Endothelial cell of umbilical vein (primary cell): ENCODE results near the gene SAPCD2. TPM values are rescaled to one million over a fixed set of nuclear protein-coding genes. Genes with fewer than 3 reads are reported as not detected.

Experiments
- BruUV-seq: library from RNA; stranded (reverse); fragments of 400-500 nt; replicated peaks from 2 replicates; lab custom pipeline; 2021; lab: Mats Ljungman, UMichigan
- CTCF ChIA-PET: fragments of 300-600, 350-600 bp; sonication (Branson Sonifier 250); formaldehyde crosslinking; loops from one replicate; lab custom pipeline; 2021; ENCODE audit warnings: antibody characterized with exemption, inconsistent platforms; lab: Charles Lee
- POLR2A ChIA-PET: fragments of 300-600, 350-600 bp; sonication (Branson Sonifier 250); formaldehyde crosslinking; loops from one replicate; lab custom pipeline; 2021; ENCODE audit warnings: antibody characterized with exemption, inconsistent platforms; lab: Charles Lee
- DNase-seq: peaks from one replicate; pipeline ENCODE4 v3.0.0-alpha.2; 2011; ENCODE audit warnings: low read depth, low spot score
- FAIRE-seq: peaks from 2 replicates; lab custom pipeline; 2011; peaks lifted over from hg19 to GRCh38; lab: Jason Lieb, UNC
- H2AFZ ChIP-seq: 2 replicates; pipeline ENCODE4 v1.6.0; 2012; ENCODE audit warnings: low read depth, low read length, control low read depth, inconsistent platforms
- H3K27ac ChIP-seq: 2 replicates; pipeline ENCODE4 v1.5.1; 2011; ENCODE audit warnings: low read depth, mild to moderate bottlenecking, control low read depth, low read length, moderate library complexity; ENCODE audit not compliant: insufficient read depth
- H3K27me3 ChIP-seq, 2 experiments: 2 replicates each; pipeline versions ENCODE4 v1.6.0 to v1.6.1; 2011; ENCODE audit warnings: low read length in 2 of 2, mixed read lengths in 1 of 2; ENCODE audit not compliant: control insufficient read depth in 2 of 2, insufficient read depth in 2 of 2
- H3K36me3 ChIP-seq, 2 experiments: 2 replicates in 1 of 2; 3 replicates in 1 of 2; pipeline ENCODE4 v1.5.1; 2011; ENCODE audit warnings: low read length in 2 of 2, mild to moderate bottlenecking in 1 of 2, moderate library complexity in 1 of 2; ENCODE audit not compliant: control insufficient read depth in 2 of 2, insufficient read depth in 2 of 2; ENCODE audit errors: extremely low read depth in 1 of 2
- H3K4me1 ChIP-seq: 3 replicates; pipeline ENCODE4 v1.5.1; 2011; ENCODE audit warnings: mild to moderate bottlenecking, low read length; ENCODE audit not compliant: control insufficient read depth, insufficient read depth; ENCODE audit errors: extremely low read depth
- H3K4me2 ChIP-seq: 2 replicates; pipeline ENCODE4 v1.6.1; 2011; ENCODE audit warnings: low read length, control low read depth, mixed read lengths; ENCODE audit not compliant: insufficient read depth
- H3K4me3 ChIP-seq, 3 experiments: fragments of 200-600 bp in 1 of 3; sonication (generic), shearing (Covaris generic) in 1 of 3; replicated peaks in 1 of 3; 2 replicates each; pipeline ENCODE4 v1.5.1; 2011 to 2016; ENCODE audit warnings: control low read depth in 3 of 3, low read length in 3 of 3, mild to moderate bottlenecking in 2 of 3, inconsistent platforms in 1 of 3, low read depth in 1 of 3, moderate library complexity in 1 of 3; ENCODE audit not compliant: insufficient read depth in 1 of 3
- H3K79me2 ChIP-seq: 2 replicates; pipeline ENCODE4 v1.6.0; 2012; ENCODE audit warnings: low read length, inconsistent platforms; ENCODE audit not compliant: control insufficient read depth, insufficient read depth
- H3K9ac ChIP-seq: replicated peaks from 2 replicates; pipeline ENCODE3; 2011; ENCODE audit warnings: low read length, control low read depth; ENCODE audit not compliant: insufficient read depth; ENCODE audit errors: extremely low read depth
- H3K9me1 ChIP-seq: replicated peaks from 3 replicates; pipeline ENCODE4 v1.6.0; 2011; ENCODE audit warnings: mild to moderate bottlenecking, low read length; ENCODE audit not compliant: control insufficient read depth, insufficient read depth; ENCODE audit errors: extremely low read depth
- H3K9me3 ChIP-seq: replicated peaks from 2 replicates; pipeline ENCODE4 v1.5.1; 2012; ENCODE audit warnings: low read length, inconsistent platforms; ENCODE audit not compliant: control insufficient read depth, insufficient read depth
- H4K20me1 ChIP-seq: replicated peaks from 2 replicates; pipeline ENCODE3; 2011; ENCODE audit warnings: mild to moderate bottlenecking, low read length; ENCODE audit not compliant: control insufficient read depth, insufficient read depth; ENCODE audit errors: extremely low read depth
- CTCF ChIP-seq, 2 donors: IDR thresholded peaks; 1 replicate in 1 of 2; 2 replicates in 1 of 2; pipeline ENCODE4 v1.5.1; 2011; ENCODE audit warnings: low read length in 2 of 2, mild to moderate bottlenecking in 2 of 2, moderate library complexity in 2 of 2, control low read depth in 1 of 2, inconsistent platforms in 1 of 2, low read depth in 1 of 2; ENCODE audit not compliant: insufficient read depth in 1 of 2; ENCODE audit errors: extremely low read depth in 1 of 2
- EZH2 ChIP-seq: IDR thresholded peaks from 2 replicates; pipeline ENCODE4 v1.6.1; 2012; ENCODE audit warnings: borderline replicate concordance, low read depth, mild to moderate bottlenecking, moderate library complexity, low read length, inconsistent platforms; ENCODE audit not compliant: severe bottlenecking
- FOS ChIP-seq: IDR thresholded peaks from 2 replicates; pipeline ENCODE4 v1.6.1; 2011; ENCODE audit warnings: mild to moderate bottlenecking, low read length, moderate library complexity, borderline replicate concordance; ENCODE audit not compliant: insufficient read depth
- GATA2 ChIP-seq: IDR thresholded peaks from 2 replicates; pipeline ENCODE4 v1.7.0; 2011; ENCODE audit warnings: low read depth, mild to moderate bottlenecking, moderate library complexity, mixed read lengths, low read length; ENCODE audit not compliant: insufficient read length, insufficient read depth
- JUN ChIP-seq: IDR thresholded peaks from 2 replicates; pipeline ENCODE4 v1.6.1; 2011; ENCODE audit warnings: borderline replicate concordance, low read depth; ENCODE audit not compliant: insufficient read length, insufficient read depth
- MAX ChIP-seq: IDR thresholded peaks from 2 replicates; pipeline ENCODE4 v1.6.1; 2011; ENCODE audit not compliant: insufficient read depth, insufficient read length
- MYC ChIP-seq: IDR thresholded peaks from one replicate; pipeline ENCODE4 v1.6.1; 2011; ENCODE audit warnings: mild to moderate bottlenecking, low read depth, low read length
- POLR2A ChIP-seq: IDR thresholded peaks from 2 replicates; pipeline ENCODE4 v1.6.1; 2012; ENCODE audit warnings: low read depth, mild to moderate bottlenecking, control low read depth, low read length
- POLR2AphosphoS5 ChIP-seq: IDR thresholded peaks from 2 replicates; pipeline ENCODE4 v1.6.1; 2012; ENCODE audit warnings: low read depth, mild to moderate bottlenecking, control low read depth, low read length, moderate library complexity; ENCODE audit not compliant: insufficient read depth
- dilution Hi-C: fragments of 300-500 bp; cut with MboI; formaldehyde crosslinking; loops from one replicate; pipeline ENCODE4 v1.15.0; 2019; ENCODE audit warnings: low sequenced_read_pairs; ENCODE audit not compliant: extremely low pct_ligation_motif_present
- intact Hi-C: fragments of 100-400 bp; cut with micrococcal nuclease; formaldehyde crosslinking; loops from one replicate; pipeline ENCODE4 v1.10.0; 2022
- polyA plus RNA-seq, 4 experiments: library from polyadenylated mRNA; depleted of rRNA in 3 of 4; stranded (reverse) in 3 of 4; unstranded in 1 of 4; fragments of >200 nt; gene quantifications; 2 replicates each; pipeline versions ENCODE4 v1.2.1 to v1.2.3, GENCODE V29; 2011 to 2012; ENCODE audit warnings: missing spikeins in 1 of 4
- total RNA-seq: library from RNA; stranded (reverse); gene quantifications from 2 replicates; pipeline ENCODE4 v1.2.3, GENCODE V29; 2021

The SAPCD2 gene
- total and polyA plus RNA-seq, 2 donors (not counting 3 experiments of a cell fraction or from before 2014, with no cell fraction given) = 11.5 to 27.8 TPM

- Histone ChIP-seq H4K20me1 (no peaks in the 10 kb centered on the region), H3K9ac (no peak overlapping the region), H3K4me1 (no peaks in the 10 kb centered on the region), H3K9me1 (no peaks in the 10 kb centered on the region), H3K4me2 (no peak overlapping the region), H2AFZ (no peak overlapping the region), H3K27ac (no peak overlapping the region), H3K79me2 (no peaks in the 10 kb centered on the region), H3K27me3 (no peaks in the 10 kb centered on the region), H3K36me3 (peaks cover 4 to 61% of the 10 kb centered on the region in 2 experiments), H3K9me3 (no peaks in the 10 kb centered on the region), H3K4me3 (no peak overlapping the region)
- TF ChIP-seq JUN = no peak
- dilution Hi-C loops (no loop called here), intact Hi-C loops (no loop called here)
- DNase-seq (no peak), FAIRE-seq (no peak)
- BruUV-seq = no TSS peak
- ChIA-PET POLR2A (no interaction called here), CTCF (interaction anchor here (1.1 to 1.7 kb wide), 2 partner anchors 18 to 130 kb away, joined by 3 to 5 read pairs; no protein-coding TSS in a partner anchor)
Observed at GRCh38 chr9:137106662-137107250, 36.4 kb upstream of the SAPCD2 start.

GRCh38 chr9:137105814-137106661 lies 35.7 kb upstream of the SAPCD2 start:
- Histone ChIP-seq H3K4me1 (no peaks in the 10 kb centered on the region), H3K36me3 (peaks cover 4 to 68% of the 10 kb centered on the region in 2 experiments), H4K20me1 (no peaks in the 10 kb centered on the region), H3K4me2 (no peak overlapping the region), H3K27me3 (no peaks in the 10 kb centered on the region), H3K4me3 (no peak overlapping the region), H3K9me1 (no peaks in the 10 kb centered on the region), H3K79me2 (no peaks in the 10 kb centered on the region), H3K9ac (no peak overlapping the region), H2AFZ (no peak overlapping the region), H3K27ac (no peak overlapping the region), H3K9me3 (no peaks in the 10 kb centered on the region)
- dilution Hi-C loops (no loop called here), intact Hi-C loops (no loop called here)
- DNase-seq (no peak), FAIRE-seq (no peak)
- TF ChIP-seq POLR2AphosphoS5 = no peak
- TF ChIP-seq MAX = no peak
- TF ChIP-seq GATA2 = no peak
- TF ChIP-seq JUN = no peak
- TF ChIP-seq FOS = no peak
- TF ChIP-seq MYC = no peak
- TF ChIP-seq EZH2 = no peak
- TF ChIP-seq POLR2A = no peak
- no peak for TF ChIP-seq CTCF (IDR thresholded peaks at IDR 0.05; ENCODE audit: extremely low read depth in 1 of 2, insufficient read depth in 1 of 2, low read depth in 1 of 2, low read length in 2 of 2)
- BruUV-seq = no TSS peak
- POLR2A ChIA-PET = no interaction called here
- CTCF ChIA-PET = interaction anchor here (0.8 to 0.9 kb wide), 3 partner anchors 12 to 130 kb away, joined by 3 to 5 read pairs (median 3); partner anchors contain the start of gene RNF224
